ENCODE results near the gene TP53I13.

Gene TP53I13, protein sequence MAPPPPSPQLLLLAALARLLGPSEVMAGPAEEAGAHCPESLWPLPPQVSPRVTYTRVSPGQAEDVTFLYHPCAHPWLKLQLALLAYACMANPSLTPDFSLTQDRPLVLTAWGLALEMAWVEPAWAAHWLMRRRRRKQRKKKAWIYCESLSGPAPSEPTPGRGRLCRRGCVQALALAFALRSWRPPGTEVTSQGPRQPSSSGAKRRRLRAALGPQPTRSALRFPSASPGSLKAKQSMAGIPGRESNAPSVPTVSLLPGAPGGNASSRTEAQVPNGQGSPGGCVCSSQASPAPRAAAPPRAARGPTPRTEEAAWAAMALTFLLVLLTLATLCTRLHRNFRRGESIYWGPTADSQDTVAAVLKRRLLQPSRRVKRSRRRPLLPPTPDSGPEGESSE

DNA sequence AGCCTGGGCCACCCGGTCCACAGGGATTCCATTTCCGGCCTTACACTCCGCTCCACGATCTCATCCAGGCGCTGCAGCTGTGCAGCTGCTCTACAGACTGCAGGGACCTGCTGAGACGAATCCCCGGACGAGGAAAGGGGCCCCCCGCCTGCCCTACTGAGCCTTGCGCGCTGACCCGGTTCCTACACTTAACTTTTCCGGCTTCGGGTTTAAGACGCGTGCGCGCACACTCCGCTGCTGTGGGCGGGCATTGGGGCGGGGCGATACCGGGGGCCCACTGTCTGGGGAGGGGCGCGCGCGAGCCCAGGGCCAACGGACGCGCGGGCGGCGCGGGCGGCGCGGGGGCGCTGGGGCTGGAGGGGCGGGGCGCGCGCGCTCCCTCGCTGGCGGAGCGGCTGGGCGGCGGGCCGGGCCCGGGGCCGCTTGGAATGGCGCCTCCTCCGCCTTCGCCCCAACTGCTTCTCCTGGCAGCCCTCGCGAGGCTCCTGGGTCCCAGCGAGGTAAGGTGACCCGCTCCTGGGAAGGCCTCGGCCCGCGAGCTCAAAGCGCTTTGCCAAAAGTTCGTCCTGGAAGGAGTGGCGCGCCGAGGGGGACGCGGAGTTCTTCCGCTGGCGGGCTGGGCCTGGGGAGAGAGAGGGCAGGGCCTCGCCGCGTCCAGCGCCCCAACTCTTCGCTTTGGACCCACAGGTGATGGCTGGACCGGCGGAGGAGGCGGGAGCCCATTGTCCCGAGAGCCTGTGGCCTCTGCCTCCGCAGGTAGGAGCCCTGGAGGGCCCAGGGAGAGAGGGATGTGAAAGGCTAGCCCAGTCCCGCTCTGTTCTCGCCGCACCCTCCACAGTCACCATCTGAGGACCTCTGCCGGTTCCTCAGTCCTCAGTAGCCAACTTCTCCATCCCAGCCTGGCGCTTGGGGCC lies at the start of gene TP53I13:
Gene TP53I13, plus strand, starts transcription at position 371 of the 914 bp plus-strand sequence. Its CDS starts 58 bp downstream, at position 429.
- no peak for TF ChIP-seq TARDBP (IDR thresholded peaks at IDR 0.05)
- no peak for TF ChIP-seq ELF4 (IDR thresholded peaks at IDR 0.05)
- TF ChIP-seq FOXM1 (IDR thresholded peaks at IDR 0.05; ENCODE audit: borderline replicate concordance), result peak; percentile 18; the same call in 1 of the 2 replicates
- TF ChIP-seq ZNF384 (IDR thresholded peaks at IDR 0.05), result no peak
- TF ChIP-seq ARNT (IDR thresholded peaks at IDR 0.05), result no peak
- no peak for TF ChIP-seq FOXK2 (IDR thresholded peaks at IDR 0.05)
- DNase-seq (ENCODE audit: extremely low spot score), result peak; percentile 77
- ChIA-PET CTCF (interaction anchor here (0.6 to 1.7 kb wide), 5 partner anchors 12 to 426 kb away, joined by 3 to 5 read pairs (median 4); no protein-coding TSS in a partner anchor), POLR2A (interaction anchor here (0.8 to 4.6 kb wide), 8 partner anchors 12 to 199 kb away, joined by 3 to 32 read pairs (median 6); partner anchors contain the start of gene ANKRD13B)

DNA sequence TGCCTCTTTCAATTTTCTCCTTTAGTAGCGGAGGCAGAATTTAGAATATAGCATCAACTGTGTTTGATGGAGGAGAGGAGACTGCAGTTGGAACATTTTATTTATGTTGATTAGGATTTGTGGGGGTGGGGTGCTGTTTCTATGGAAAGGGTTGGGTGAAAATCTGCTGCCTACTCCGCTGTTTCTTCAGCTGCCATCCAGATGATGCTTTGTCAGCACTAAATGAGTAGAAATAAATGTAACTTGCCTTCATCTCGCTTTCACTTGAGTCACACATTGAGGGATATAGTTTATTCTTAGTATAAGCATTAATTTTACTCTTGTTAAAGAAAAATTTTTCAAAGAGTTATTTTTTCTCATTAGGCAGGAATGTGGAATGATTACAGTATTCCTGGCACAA lies 43.8 kb upstream of the TP53I13 start:
- ChIA-PET CTCF (interaction anchor here (0.6 kb wide), 1 partner anchor 503 kb away, joined by 3 read pairs; no protein-coding TSS in a partner anchor), POLR2A (no interaction called here)
- no peak for DNase-seq (ENCODE audit: extremely low spot score)
- TF ChIP-seq ARNT (IDR thresholded peaks at IDR 0.05) (no peak), SP1 (IDR thresholded peaks at IDR 0.05) (no peak), LEF1 (IDR thresholded peaks at IDR 0.05; ENCODE audit: borderline replicate concordance) (no peak), CTBP1 (IDR thresholded peaks at IDR 0.05; ENCODE audit: borderline replicate concordance) (no peak), SUZ12 (IDR thresholded peaks at IDR 0.05) (no peak), L3MBTL2 (conservative IDR thresholded peaks at IDR 0.05) (no peak), NFRKB (IDR thresholded peaks at IDR 0.05) (no peak), TARDBP (IDR thresholded peaks at IDR 0.05) (no peak), FOXA1 (IDR thresholded peaks at IDR 0.05) (no peak), ZNF384 (IDR thresholded peaks at IDR 0.05) (no peak), ELF4 (IDR thresholded peaks at IDR 0.05) (no peak), HDGF (IDR thresholded peaks at IDR 0.05; ENCODE audit: borderline replicate concordance) (no peak), FOXK2 (IDR thresholded peaks at IDR 0.05) (no peak), FOXM1 (IDR thresholded peaks at IDR 0.05; ENCODE audit: borderline replicate concordance) (no peak), BHLHE40 (IDR thresholded peaks at IDR 0.05; ENCODE audit: borderline replicate concordance) (no peak)
- TF ChIP-seq, protein P1, sequence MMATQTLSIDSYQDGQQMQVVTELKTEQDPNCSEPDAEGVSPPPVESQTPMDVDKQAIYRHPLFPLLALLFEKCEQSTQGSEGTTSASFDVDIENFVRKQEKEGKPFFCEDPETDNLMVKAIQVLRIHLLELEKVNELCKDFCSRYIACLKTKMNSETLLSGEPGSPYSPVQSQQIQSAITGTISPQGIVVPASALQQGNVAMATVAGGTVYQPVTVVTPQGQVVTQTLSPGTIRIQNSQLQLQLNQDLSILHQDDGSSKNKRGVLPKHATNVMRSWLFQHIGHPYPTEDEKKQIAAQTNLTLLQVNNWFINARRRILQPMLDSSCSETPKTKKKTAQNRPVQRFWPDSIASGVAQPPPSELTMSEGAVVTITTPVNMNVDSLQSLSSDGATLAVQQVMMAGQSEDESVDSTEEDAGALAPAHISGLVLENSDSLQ (IDR thresholded peaks at IDR 0.05), result no peak

DNA sequence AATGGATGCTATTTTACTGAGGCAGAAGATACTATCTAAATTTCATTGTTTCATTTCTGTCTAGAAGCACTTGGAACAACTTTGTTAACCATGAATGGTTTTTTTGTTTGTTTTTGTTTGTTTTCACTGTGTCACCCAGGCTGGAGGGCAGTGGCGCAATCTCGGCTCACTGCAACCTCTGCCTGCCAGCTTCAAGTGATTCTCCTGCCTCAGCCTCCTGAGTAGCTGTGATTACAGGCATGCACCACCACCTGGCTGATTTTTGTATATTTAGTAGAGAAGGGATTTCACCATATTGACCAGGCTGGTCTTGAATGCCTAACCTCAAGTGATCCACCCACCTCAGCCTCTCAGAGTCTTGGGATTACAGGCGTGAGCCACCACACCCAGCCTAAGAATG lies 42.2 kb upstream of the TP53I13 start:
- TF ChIP-seq NFRKB (IDR thresholded peaks at IDR 0.05) (no peak), ELF4 (IDR thresholded peaks at IDR 0.05) (no peak)
- DNase-seq (ENCODE audit: extremely low spot score), result no peak
- POLR2A ChIA-PET, result no interaction called here
- CTCF ChIA-PET, result interaction anchor here (0.6 kb wide), 1 partner anchor 43 kb away, joined by 3 read pairs; no protein-coding TSS in a partner anchor

DNA sequence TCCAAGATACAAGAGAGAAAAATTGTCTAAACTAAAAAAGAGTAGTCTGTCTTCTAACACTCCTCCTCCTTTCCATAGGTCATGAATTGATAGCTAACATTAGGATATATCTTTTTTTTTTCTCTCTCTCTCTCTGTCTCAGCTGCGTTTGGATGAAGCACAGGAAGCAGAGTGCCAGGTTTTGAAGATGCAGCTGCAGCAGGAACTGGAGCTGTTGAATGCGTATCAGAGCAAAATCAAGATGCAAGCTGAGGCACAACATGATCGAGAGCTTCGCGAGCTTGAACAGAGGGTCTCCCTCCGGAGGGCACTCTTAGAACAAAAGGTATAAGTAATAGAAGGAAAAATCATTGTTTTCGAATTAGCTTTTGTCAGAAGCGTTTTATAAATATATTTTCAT lies 34.5 kb upstream of the TP53I13 start:
- ChIA-PET CTCF (interaction anchor here (0.7 to 4.4 kb wide), 2 partner anchors 24 to 164 kb away, joined by 5 to 30 read pairs; no protein-coding TSS in a partner anchor), POLR2A (no interaction called here)
- DNase-seq (ENCODE audit: extremely low spot score), result no peak
- TF ChIP-seq LEF1 (IDR thresholded peaks at IDR 0.05; ENCODE audit: borderline replicate concordance) (no peak), HDGF (IDR thresholded peaks at IDR 0.05; ENCODE audit: borderline replicate concordance) (no peak), ZNF384 (IDR thresholded peaks at IDR 0.05) (no peak), SP1 (IDR thresholded peaks at IDR 0.05) (no peak), FOXA1 (IDR thresholded peaks at IDR 0.05) (no peak), SUZ12 (IDR thresholded peaks at IDR 0.05) (no peak), CTBP1 (IDR thresholded peaks at IDR 0.05; ENCODE audit: borderline replicate concordance) (no peak), FOXK2 (IDR thresholded peaks at IDR 0.05) (no peak), ELF4 (IDR thresholded peaks at IDR 0.05) (no peak), FOXM1 (IDR thresholded peaks at IDR 0.05; ENCODE audit: borderline replicate concordance) (no peak), ARNT (IDR thresholded peaks at IDR 0.05) (no peak)

DNA sequence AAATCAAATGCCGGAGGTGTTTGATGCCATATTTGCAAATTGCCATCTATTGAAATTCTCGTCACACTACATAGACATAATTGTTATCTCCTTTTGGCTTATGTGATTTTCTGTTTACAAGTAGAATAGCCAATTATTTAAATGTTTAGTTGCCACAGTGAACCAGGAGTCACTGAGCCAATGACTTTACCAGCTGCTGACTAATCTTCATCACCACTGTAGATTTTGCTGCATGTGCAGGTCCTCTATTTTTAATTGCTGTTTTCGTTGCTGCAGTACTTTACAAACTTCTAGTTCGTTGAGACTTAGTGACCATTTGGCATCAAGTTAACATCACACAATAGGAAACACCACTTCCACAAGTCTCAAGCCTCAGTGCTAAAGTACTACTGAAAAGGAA lies 24.4 kb upstream of the TP53I13 start:
- no peak for TF ChIP-seq FOXK2 (IDR thresholded peaks at IDR 0.05)
- TF ChIP-seq FOXA1 (IDR thresholded peaks at IDR 0.05), result no peak
- TF ChIP-seq BHLHE40 (IDR thresholded peaks at IDR 0.05; ENCODE audit: borderline replicate concordance), result no peak
- no peak for TF ChIP-seq ZNF384 (IDR thresholded peaks at IDR 0.05)
- no peak for TF ChIP-seq CTBP1 (IDR thresholded peaks at IDR 0.05; ENCODE audit: borderline replicate concordance)
- no peak for TF ChIP-seq NFRKB (IDR thresholded peaks at IDR 0.05)
- TF ChIP-seq, protein P1 (IDR thresholded peaks at IDR 0.05), result no peak
- TF ChIP-seq L3MBTL2 (conservative IDR thresholded peaks at IDR 0.05), result no peak
- no peak for TF ChIP-seq ELF4 (IDR thresholded peaks at IDR 0.05)
- TF ChIP-seq FOXM1 (IDR thresholded peaks at IDR 0.05; ENCODE audit: borderline replicate concordance), result no peak
- no peak for TF ChIP-seq TARDBP (IDR thresholded peaks at IDR 0.05)
- no peak for TF ChIP-seq LEF1 (IDR thresholded peaks at IDR 0.05; ENCODE audit: borderline replicate concordance)
- TF ChIP-seq SUZ12 (IDR thresholded peaks at IDR 0.05), result no peak
- no peak for TF ChIP-seq HDGF (IDR thresholded peaks at IDR 0.05; ENCODE audit: borderline replicate concordance)
- POLR2A ChIA-PET, result no interaction called here
- CTCF ChIA-PET, result interaction anchor here (0.6 kb wide), 1 partner anchor 17 kb away, joined by 5 read pairs; no protein-coding TSS in a partner anchor
- DNase-seq (ENCODE audit: extremely low spot score), result no peak

DNA sequence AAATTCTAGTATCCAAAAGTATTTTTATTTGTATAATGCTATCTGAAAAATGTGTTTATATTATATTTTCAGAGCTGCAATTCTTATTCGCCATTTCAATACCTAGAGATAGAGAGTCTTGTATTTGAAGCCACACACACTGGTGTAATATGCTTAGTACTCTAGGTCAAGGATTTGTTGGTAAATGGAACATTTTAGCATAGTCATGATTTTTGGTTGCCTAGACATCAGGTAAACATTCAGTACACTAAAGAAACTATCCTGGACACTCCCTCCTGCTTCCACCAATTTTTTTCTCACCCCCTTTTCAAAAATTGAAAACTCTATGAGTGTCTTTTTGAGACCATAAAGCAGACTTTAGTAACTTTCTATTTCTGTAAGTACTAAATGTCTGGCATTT lies 22.4 kb upstream of the TP53I13 start:
- ChIA-PET POLR2A (no interaction called here), CTCF (interaction anchor here (1.0 kb wide), 1 partner anchor 10 kb away, joined by 3 read pairs; no protein-coding TSS in a partner anchor)
- no peak for TF ChIP-seq ELF4 (IDR thresholded peaks at IDR 0.05)
- DNase-seq (ENCODE audit: extremely low spot score), result no peak
